SK-N-SH treated with all-trans-retinoic acid at 6 μM for 48 hours (cell line): Measurements from ENCODE around the gene TMOD4.

Source experiments
- ATAC-seq: fragments of 200-7000 bp; cut with Tn5 transposase; 3 replicates; pipeline ENCODE4 v1.9.1; 2020; ENCODE audit warnings: mild to moderate bottlenecking, moderate library complexity
- CREB5 ChIP-seq: fragments of 250-450 bp; sonication (Bioruptor Pico); IDR thresholded peaks from 2 replicates; pipeline ENCODE4 v1.5.1; 2020; ENCODE audit warnings: low read depth, mild to moderate bottlenecking, moderate library complexity
- ESRRG ChIP-seq: fragments of 250-450 bp; sonication (Bioruptor Pico); IDR thresholded peaks from 2 replicates; pipeline ENCODE4 v1.6.1; 2021; ENCODE audit warnings: mild to moderate bottlenecking
- GLIS3 ChIP-seq: fragments of 250-450 bp; sonication (Bioruptor Pico); IDR thresholded peaks from 2 replicates; pipeline ENCODE4 v1.5.0; 2020; ENCODE audit warnings: mild to moderate bottlenecking, moderate library complexity
- ISL1 ChIP-seq: fragments of 250-450 bp; sonication (Bioruptor Pico); IDR thresholded peaks from 2 replicates; pipeline ENCODE4 v2.1.2; 2022; ENCODE audit warnings: mild to moderate bottlenecking, moderate library complexity
- RARB ChIP-seq: fragments of 250-450 bp; sonication (Bioruptor Pico); IDR thresholded peaks from 2 replicates; pipeline ENCODE4 v1.8.0; 2021; ENCODE audit warnings: mild to moderate bottlenecking, moderate library complexity
- SNAI2 ChIP-seq: fragments of 250-450 bp; sonication (Bioruptor Pico); IDR thresholded peaks from 2 replicates; pipeline ENCODE4 v1.5.0; 2020; ENCODE audit warnings: mild to moderate bottlenecking, moderate library complexity
- TCF4 ChIP-seq: fragments of 250-450 bp; sonication (Bioruptor Pico); IDR thresholded peaks from 2 replicates; pipeline ENCODE4 v1.8.0; 2021; ENCODE audit warnings: mild to moderate bottlenecking, moderate library complexity, borderline replicate concordance
- TSHZ2 ChIP-seq: fragments of 250-450 bp; sonication (Bioruptor Pico); IDR thresholded peaks from 2 replicates; pipeline ENCODE4 v1.5.0; 2020; ENCODE audit warnings: mild to moderate bottlenecking, moderate library complexity
- ZNF70 ChIP-seq: fragments of 450-650 bp; formaldehyde crosslinking; IDR thresholded peaks from 2 replicates; pipeline ENCODE4 v1.5.0; 2020; ENCODE audit warnings: mild to moderate bottlenecking, moderate library complexity
- ZNF8 ChIP-seq: fragments of 450-650 bp; formaldehyde crosslinking; IDR thresholded peaks from 2 replicates; pipeline ENCODE4 v1.5.0; 2020; ENCODE audit warnings: mild to moderate bottlenecking, moderate library complexity
- TF ChIP-seq, protein P1 (sequence below): fragments of 250-450 bp; sonication (Bioruptor Pico); IDR thresholded peaks from 2 replicates; pipeline ENCODE4 v1.8.0; 2020; ENCODE audit warnings: mild to moderate bottlenecking, moderate library complexity, borderline replicate concordance
- TF ChIP-seq, protein P2 (sequence below): fragments of 250-450 bp; sonication (Bioruptor Pico); IDR thresholded peaks from 2 replicates; pipeline ENCODE4 v1.8.0; 2021; ENCODE audit warnings: low read depth, mild to moderate bottlenecking, moderate library complexity, borderline replicate concordance
- TF ChIP-seq, protein P3 (sequence below): fragments of 250-450 bp; sonication (Bioruptor Pico); IDR thresholded peaks from 2 replicates; pipeline ENCODE4 v1.5.1; 2021; ENCODE audit warnings: mild to moderate bottlenecking, moderate library complexity

TMOD4 gene

GRCh38 chr1:151199873-151200581, 24.2 kb upstream of the TMOD4 start:
- peak; percentile 6 for ATAC-seq
- TF ChIP-seq, protein P1, sequence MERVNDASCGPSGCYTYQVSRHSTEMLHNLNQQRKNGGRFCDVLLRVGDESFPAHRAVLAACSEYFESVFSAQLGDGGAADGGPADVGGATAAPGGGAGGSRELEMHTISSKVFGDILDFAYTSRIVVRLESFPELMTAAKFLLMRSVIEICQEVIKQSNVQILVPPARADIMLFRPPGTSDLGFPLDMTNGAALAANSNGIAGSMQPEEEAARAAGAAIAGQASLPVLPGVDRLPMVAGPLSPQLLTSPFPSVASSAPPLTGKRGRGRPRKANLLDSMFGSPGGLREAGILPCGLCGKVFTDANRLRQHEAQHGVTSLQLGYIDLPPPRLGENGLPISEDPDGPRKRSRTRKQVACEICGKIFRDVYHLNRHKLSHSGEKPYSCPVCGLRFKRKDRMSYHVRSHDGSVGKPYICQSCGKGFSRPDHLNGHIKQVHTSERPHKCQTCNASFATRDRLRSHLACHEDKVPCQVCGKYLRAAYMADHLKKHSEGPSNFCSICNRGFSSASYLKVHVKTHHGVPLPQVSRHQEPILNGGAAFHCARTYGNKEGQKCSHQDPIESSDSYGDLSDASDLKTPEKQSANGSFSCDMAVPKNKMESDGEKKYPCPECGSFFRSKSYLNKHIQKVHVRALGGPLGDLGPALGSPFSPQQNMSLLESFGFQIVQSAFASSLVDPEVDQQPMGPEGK (CRISPR knock-in tag), result 0 out of 2 replicates have a peak, but pooled peaks have one; percentile 23
- TF ChIP-seq GLIS3 (CRISPR knock-in tag), result no peak
- no peak for TF ChIP-seq RARB

DNA sequence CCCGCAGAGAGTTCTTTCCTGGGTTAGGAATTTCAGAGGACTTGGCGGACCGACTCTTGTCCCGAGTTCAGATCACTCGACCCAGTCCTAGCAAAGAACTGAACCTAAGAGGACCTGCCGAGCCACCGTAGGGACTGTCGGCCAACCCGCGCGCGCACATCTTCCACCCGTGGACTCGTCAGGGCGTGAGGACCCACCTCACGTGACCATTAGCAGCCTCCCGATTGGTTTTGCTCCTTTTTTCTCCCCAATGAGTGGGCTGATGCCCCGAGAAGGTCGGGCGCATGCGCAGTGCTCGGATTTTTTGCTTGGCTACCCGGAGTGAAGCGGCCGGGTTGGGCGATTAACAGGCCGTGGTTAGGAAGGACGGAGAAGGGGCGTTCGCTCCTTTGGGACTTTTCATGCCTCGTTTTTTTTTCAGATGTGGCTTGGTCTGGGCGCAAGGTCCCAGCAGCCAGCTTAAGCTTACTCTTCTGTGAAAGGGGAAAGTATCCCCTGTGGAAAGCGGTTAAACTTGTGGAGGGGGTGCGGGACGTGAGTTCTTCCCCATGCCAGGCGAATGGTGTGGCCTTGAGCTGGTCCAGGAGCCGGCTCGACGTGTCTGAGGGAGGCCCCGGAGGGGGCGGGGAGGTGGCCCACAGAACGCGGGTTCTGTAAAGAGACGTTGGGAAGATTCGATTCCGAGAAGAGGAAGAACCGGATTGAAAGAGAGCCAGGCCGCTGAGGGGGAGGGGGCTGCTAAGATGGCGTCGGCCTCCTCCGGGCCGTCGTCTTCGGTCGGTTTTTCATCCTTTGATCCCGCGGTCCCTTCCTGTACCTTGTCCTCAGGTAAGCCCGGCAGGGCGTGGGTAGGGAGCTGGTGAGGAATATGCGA, 22.7 kb upstream of the TMOD4 start, which contains the start of gene PIP5K1A:
PIP5K1A (plus strand) TSS at position 299 of the 874 bp plus-strand sequence; CDS start at position 744, 445 bp downstream.
- TF ChIP-seq TCF4 (CRISPR knock-in tag) (no peak), CREB5 (CRISPR knock-in tag) (no peak), ISL1 (no peak), GLIS3 (CRISPR knock-in tag) (no peak), ZNF70 (no peak), TSHZ2 (CRISPR knock-in tag) (no peak), ESRRG (CRISPR knock-in tag) (no peak), ZNF8 (no peak)
- TF ChIP-seq, protein P2, sequence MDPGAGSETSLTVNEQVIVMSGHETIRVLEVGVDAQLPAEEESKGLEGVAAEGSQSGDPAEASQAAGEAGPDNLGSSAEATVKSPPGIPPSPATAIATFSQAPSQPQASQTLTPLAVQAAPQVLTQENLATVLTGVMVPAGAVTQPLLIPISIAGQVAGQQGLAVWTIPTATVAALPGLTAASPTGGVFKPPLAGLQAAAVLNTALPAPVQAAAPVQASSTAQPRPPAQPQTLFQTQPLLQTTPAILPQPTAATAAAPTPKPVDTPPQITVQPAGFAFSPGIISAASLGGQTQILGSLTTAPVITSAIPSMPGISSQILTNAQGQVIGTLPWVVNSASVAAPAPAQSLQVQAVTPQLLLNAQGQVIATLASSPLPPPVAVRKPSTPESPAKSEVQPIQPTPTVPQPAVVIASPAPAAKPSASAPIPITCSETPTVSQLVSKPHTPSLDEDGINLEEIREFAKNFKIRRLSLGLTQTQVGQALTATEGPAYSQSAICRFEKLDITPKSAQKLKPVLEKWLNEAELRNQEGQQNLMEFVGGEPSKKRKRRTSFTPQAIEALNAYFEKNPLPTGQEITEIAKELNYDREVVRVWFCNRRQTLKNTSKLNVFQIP (CRISPR knock-in tag), result no peak
- TF ChIP-seq, all 23 proteins: peak for 0
- ATAC-seq, result peak; percentile 77

DNA sequence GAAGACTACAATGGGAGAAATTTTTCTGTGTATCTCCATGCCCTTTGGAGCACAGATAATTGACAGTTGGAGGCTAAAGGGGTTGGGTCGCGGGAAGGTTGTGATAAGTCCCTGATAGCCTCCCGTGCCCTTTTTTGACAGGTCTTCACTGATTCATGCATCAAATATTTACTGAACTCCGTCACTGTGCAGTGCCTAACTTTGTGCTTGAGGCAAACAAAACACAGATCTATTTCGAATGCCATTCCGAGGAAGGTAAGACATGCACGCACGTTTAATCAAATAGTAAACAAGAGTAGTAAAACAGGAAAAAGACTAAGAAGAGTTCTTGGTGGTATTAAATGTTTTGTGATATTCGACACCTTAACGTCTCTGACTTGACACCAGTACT, 22.1 kb upstream of the TMOD4 start:
- ATAC-seq, result no peak

More for the DNA sequence above, 22.1 kb upstream of the TMOD4 start:
- TF ChIP-seq ZNF70 (no peak), SNAI2 (CRISPR knock-in tag) (no peak), GLIS3 (CRISPR knock-in tag) (no peak)
- TF ChIP-seq, protein P3, sequence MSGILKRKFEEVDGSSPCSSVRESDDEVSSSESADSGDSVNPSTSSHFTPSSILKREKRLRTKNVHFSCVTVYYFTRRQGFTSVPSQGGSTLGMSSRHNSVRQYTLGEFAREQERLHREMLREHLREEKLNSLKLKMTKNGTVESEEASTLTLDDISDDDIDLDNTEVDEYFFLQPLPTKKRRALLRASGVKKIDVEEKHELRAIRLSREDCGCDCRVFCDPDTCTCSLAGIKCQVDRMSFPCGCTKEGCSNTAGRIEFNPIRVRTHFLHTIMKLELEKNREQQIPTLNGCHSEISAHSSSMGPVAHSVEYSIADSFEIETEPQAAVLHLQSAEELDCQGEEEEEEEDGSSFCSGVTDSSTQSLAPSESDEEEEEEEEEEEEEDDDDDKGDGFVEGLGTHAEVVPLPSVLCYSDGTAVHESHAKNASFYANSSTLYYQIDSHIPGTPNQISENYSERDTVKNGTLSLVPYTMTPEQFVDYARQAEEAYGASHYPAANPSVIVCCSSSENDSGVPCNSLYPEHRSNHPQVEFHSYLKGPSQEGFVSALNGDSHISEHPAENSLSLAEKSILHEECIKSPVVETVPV (CRISPR knock-in tag), result no peak
- TF ChIP-seq, protein P1 (CRISPR knock-in tag), result no peak
